Mesodermal cell (in vitro differentiated cells): ENCODE data around the gene GABPB1.

ENCODE experiments used
- H3K27ac ChIP-seq: 2 replicates; pipeline ENCODE4 v1.7.0; 2013; ENCODE audit warnings: mild to moderate bottlenecking, low read depth, low read length, moderate library complexity; ENCODE audit not compliant: severe bottlenecking
- H3K36me3 ChIP-seq: 2 replicates; pipeline ENCODE4 v1.7.1; 2013; ENCODE audit warnings: mild to moderate bottlenecking, low read length, moderate library complexity; ENCODE audit not compliant: control insufficient read depth, insufficient read depth
- H3K4me1 ChIP-seq: one replicate; pipeline ENCODE4 v1.7.1; 2013; ENCODE audit warnings: mild to moderate bottlenecking, low read length; ENCODE audit not compliant: insufficient read depth, control insufficient read depth, poor library complexity, severe bottlenecking
- H3K4me3 ChIP-seq: 2 replicates; pipeline ENCODE4 v1.7.0; 2013; ENCODE audit warnings: low read length, control low read depth, mild to moderate bottlenecking; ENCODE audit not compliant: insufficient read depth, poor library complexity, severe bottlenecking; ENCODE audit errors: extremely low read depth
- H3K9me3 ChIP-seq: 2 replicates; pipeline ENCODE4 v1.7.1; 2013; ENCODE audit warnings: mild to moderate bottlenecking, low read length, moderate library complexity; ENCODE audit not compliant: control insufficient read depth
- WGBS, 2 experiments: methylation state at CpG; one replicate each; pipeline ENCODE4 v1.1.5; 2013; ENCODE audit warnings: missing lambda C conversion rate in 2 of 2; ENCODE audit not compliant: insufficient coverage in 2 of 2; 5-methylcytosine and 5-hydroxymethylcytosine counted together

Gene GABPB1

GRCh38 chr15:50365971-50366370 lies 11.0 kb upstream of the GABPB1 start:
- Histone ChIP-seq H3K27ac (no peak overlapping the region), H3K4me1 (no peaks in the 10 kb centered on the region), H3K36me3 (peaks cover 61% of the 10 kb centered on the region), H3K4me3 (no peak overlapping the region), H3K9me3 (no peaks in the 10 kb centered on the region)

GRCh38 chr15:50365570-50365969 lies 10.6 kb upstream of the GABPB1 start:
- Histone ChIP-seq H3K4me1 (no peaks in the 10 kb centered on the region), H3K4me3 (no peak overlapping the region), H3K9me3 (no peaks in the 10 kb centered on the region), H3K36me3 (peaks cover 62% of the 10 kb centered on the region), H3K27ac (no peak overlapping the region)
- WGBS, 2 experiments: 100% methylated on average over 1 to 2 of the region's 2 CpGs

- Histone ChIP-seq H3K9me3 (no peaks in the 10 kb centered on the region), H3K36me3 (peaks cover 72% of the 10 kb centered on the region), H3K4me1 (no peaks in the 10 kb centered on the region), H3K4me3 (no peak overlapping the region), H3K27ac (no peak overlapping the region)
- 93 to 100% methylated on average over 2 of the region's 2 CpGs for WGBS, 2 experiments
These were observed 8.6 kb upstream of the GABPB1 start for GRCh38 chr15:50363612-50364011.

- WGBS, 2 experiments: 82 to 100% methylated on average over 3 of the region's 6 CpGs
- H3K27ac ChIP-seq: no peak overlapping the region
- H3K4me3 ChIP-seq: no peak overlapping the region
- H3K36me3 ChIP-seq: peaks cover 69% of the 10 kb centered on the region
- H3K4me1 ChIP-seq: peaks cover under 1% of the 10 kb centered on the region
- no peaks in the 10 kb centered on the region for H3K9me3 ChIP-seq
These were observed 6.8 kb upstream of the GABPB1 start for GRCh38 chr15:50361756-50362155.

GRCh38 chr15:50358845-50359244 lies 3.8 kb upstream of the GABPB1 start:
- H3K36me3 ChIP-seq: peaks cover 66% of the 10 kb centered on the region

GRCh38 chr15:50355980-50356379 lies 982 bp upstream of the GABPB1 start:
- Histone ChIP-seq H3K9me3 (no peaks in the 10 kb centered on the region), H3K4me1 (peaks cover 9% of the 10 kb centered on the region), H3K27ac (peak overlapping the region; percentile 100), H3K36me3 (peaks cover 50% of the 10 kb centered on the region), H3K4me3 (peak overlapping the region; percentile 95)
- no CpG with 5 or more reads among the region's 2 CpGs for WGBS, 2 experiments

More at GRCh38 chr15:50358845-50359244, 3.8 kb upstream of the GABPB1 start:
- Histone ChIP-seq H3K9me3 (no peaks in the 10 kb centered on the region), H3K27ac (no peak overlapping the region), H3K4me1 (peaks cover 4% of the 10 kb centered on the region), H3K4me3 (no peak overlapping the region)
- 86 to 100% methylated on average over 1 of the region's 1 CpG for WGBS, 2 experiments

- Histone ChIP-seq H3K27ac (peak overlapping the region; percentile 100), H3K4me3 (peak overlapping the region; percentile 95), H3K9me3 (no peaks in the 10 kb centered on the region), H3K4me1 (peaks cover 10% of the 10 kb centered on the region), H3K36me3 (peaks cover 46% of the 10 kb centered on the region)
- 0% methylated on average over 3 to 5 of the region's 8 CpGs for WGBS, 2 experiments
These were observed 564 bp upstream of the GABPB1 start for GRCh38 chr15:50355619-50355905.

GRCh38 chr15:50353975-50354837 lies 792 bp downstream of the GABPB1 start:
- Histone ChIP-seq H3K4me1 (peaks cover 10% of the 10 kb centered on the region), H3K9me3 (no peaks in the 10 kb centered on the region), H3K27ac (peak overlapping the region; percentile 100), H3K36me3 (peaks cover 33% of the 10 kb centered on the region), H3K4me3 (peak overlapping the region; percentile 95)
- 0% methylated on average over 52 to 70 of the region's 79 CpGs for WGBS, 2 experiments

- H3K36me3 ChIP-seq: peaks cover 26% of the 10 kb centered on the region
- 7 to 33% methylated on average over 2 to 4 of the region's 6 CpGs for WGBS, 2 experiments
- H3K27ac ChIP-seq: peak overlapping the region; percentile 100
- peak overlapping the region; percentile 95 for H3K4me3 ChIP-seq
- peaks cover 10% of the 10 kb centered on the region for H3K4me1 ChIP-seq
- H3K9me3 ChIP-seq: no peaks in the 10 kb centered on the region
These were observed 1.6 kb downstream of the GABPB1 start for GRCh38 chr15:50353251-50353974.

GRCh38 chr15:50350621-50351020 lies 4.4 kb downstream of the GABPB1 start:
- no peak overlapping the region for H3K27ac ChIP-seq
- no peak overlapping the region for H3K4me3 ChIP-seq
- 88 to 100% methylated on average over 2 of the region's 3 CpGs for WGBS, 2 experiments
- no peaks in the 10 kb centered on the region for H3K9me3 ChIP-seq
- peaks cover 6% of the 10 kb centered on the region for H3K4me1 ChIP-seq
- H3K36me3 ChIP-seq: peaks cover 21% of the 10 kb centered on the region

GRCh38 chr15:50345298-50345697 lies 9.7 kb downstream of the GABPB1 start:
- no peaks in the 10 kb centered on the region for H3K9me3 ChIP-seq

More at GRCh38 chr15:50345298-50345697, 9.7 kb downstream of the GABPB1 start:
- 94 to 100% methylated on average over 4 to 5 of the region's 5 CpGs for WGBS, 2 experiments
- Histone ChIP-seq H3K4me1 (no peaks in the 10 kb centered on the region), H3K36me3 (peaks cover 19% of the 10 kb centered on the region), H3K27ac (no peak overlapping the region), H3K4me3 (no peak overlapping the region)
